HUES6 (cell line): ENCODE data around the gene ALG11.

Experiments used
- H3K27ac ChIP-seq: 2 replicates; pipeline ENCODE4 v1.7.0; 2013; ENCODE audit warnings: low read depth, mild to moderate bottlenecking, low read length, inconsistent platforms
- H3K27me3 ChIP-seq: 2 replicates; pipeline ENCODE4 v1.6.1; 2013; ENCODE audit warnings: low read length; ENCODE audit not compliant: control insufficient read depth, insufficient read depth
- H3K36me3 ChIP-seq: 2 replicates; pipeline ENCODE4 v1.6.1; 2013; ENCODE audit warnings: low read length; ENCODE audit not compliant: control insufficient read depth, insufficient read depth
- H3K4me1 ChIP-seq: 2 replicates; pipeline ENCODE4 v1.6.1; 2013; ENCODE audit warnings: low read length; ENCODE audit not compliant: control insufficient read depth, insufficient read depth
- H3K4me3 ChIP-seq: 2 replicates; pipeline ENCODE4 v1.5.1; 2013; ENCODE audit warnings: low read depth, low read length
- H3K9ac ChIP-seq: one replicate; pipeline ENCODE4 v1.6.1; 2013; ENCODE audit warnings: mild to moderate bottlenecking, low read length
- H3K9me3 ChIP-seq: 2 replicates; pipeline ENCODE4 v1.6.1; 2013; ENCODE audit warnings: low read depth, low read length; ENCODE audit not compliant: control insufficient read depth, insufficient read depth

Gene ALG11

GRCh38 chr13:52061587-52061986 lies 49.4 kb downstream of the ALG11 start:
- no peaks in the 10 kb centered on the region for H3K4me1 ChIP-seq
- no peak overlapping the region for H3K9ac ChIP-seq
- peaks cover 28% of the 10 kb centered on the region for H3K9me3 ChIP-seq
- H3K36me3 ChIP-seq, result no peaks in the 10 kb centered on the region
- no peaks in the 10 kb centered on the region for H3K27me3 ChIP-seq
- H3K27ac ChIP-seq, result no peak overlapping the region
- H3K4me3 ChIP-seq, result no peak overlapping the region

GRCh38 chr13:52067237-52067636 lies 55.0 kb downstream of the ALG11 start:
- no peaks in the 10 kb centered on the region for H3K27me3 ChIP-seq
- no peaks in the 10 kb centered on the region for H3K4me1 ChIP-seq
- no peak overlapping the region for H3K27ac ChIP-seq
- H3K4me3 ChIP-seq, result no peak overlapping the region
- peaks cover 65% of the 10 kb centered on the region for H3K9me3 ChIP-seq
- H3K36me3 ChIP-seq, result no peaks in the 10 kb centered on the region
- H3K9ac ChIP-seq, result no peak overlapping the region

- H3K27ac ChIP-seq, result no peak overlapping the region
- peaks cover 57% of the 10 kb centered on the region for H3K9me3 ChIP-seq
- no peak overlapping the region for H3K4me3 ChIP-seq
- no peaks in the 10 kb centered on the region for H3K36me3 ChIP-seq
- no peaks in the 10 kb centered on the region for H3K27me3 ChIP-seq
- H3K4me1 ChIP-seq, result no peaks in the 10 kb centered on the region
- no peak overlapping the region for H3K9ac ChIP-seq
Measured at GRCh38 chr13:52070929-52071523, 58.8 kb downstream of the ALG11 start.
